ENCODE results near the gene YPEL2. TPM values are rescaled to one million over a fixed set of nuclear protein-coding genes. Genes with fewer than 3 reads are reported as not detected.

Gene YPEL2
- total RNA-seq, 1 experiment from 2014 or later: 4.1 TPM

DNA sequence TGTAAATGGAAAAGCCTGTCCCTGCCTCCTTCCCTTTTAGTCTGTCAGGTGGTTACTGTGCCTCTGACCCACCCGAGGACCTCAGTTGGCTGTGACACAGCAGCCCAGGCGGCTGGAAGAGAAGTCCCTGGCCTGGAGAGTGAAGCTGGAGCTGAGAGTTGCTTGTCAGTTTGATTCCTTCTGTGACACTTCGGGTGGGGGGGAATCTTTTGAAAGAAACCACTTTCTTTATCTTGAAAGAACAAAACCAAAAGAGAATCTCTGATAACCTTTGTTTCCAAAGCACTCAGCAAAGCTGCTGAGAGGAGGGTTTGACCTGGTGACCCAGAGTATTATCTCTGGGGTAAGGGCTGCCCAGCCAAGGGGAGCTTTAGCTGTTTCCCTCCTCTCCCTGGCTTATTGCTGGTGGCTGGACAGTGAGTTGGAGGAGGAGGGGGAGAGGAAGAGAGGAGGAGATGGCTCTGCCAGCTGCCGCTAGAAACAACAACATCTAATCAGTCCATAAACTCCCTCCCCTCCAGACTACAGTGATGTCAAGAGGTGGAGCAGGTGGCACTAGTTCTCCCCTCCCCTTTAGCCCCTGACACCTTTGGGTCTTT lies 34.0 kb downstream of the YPEL2 start:
- TF ChIP-seq, protein P1, sequence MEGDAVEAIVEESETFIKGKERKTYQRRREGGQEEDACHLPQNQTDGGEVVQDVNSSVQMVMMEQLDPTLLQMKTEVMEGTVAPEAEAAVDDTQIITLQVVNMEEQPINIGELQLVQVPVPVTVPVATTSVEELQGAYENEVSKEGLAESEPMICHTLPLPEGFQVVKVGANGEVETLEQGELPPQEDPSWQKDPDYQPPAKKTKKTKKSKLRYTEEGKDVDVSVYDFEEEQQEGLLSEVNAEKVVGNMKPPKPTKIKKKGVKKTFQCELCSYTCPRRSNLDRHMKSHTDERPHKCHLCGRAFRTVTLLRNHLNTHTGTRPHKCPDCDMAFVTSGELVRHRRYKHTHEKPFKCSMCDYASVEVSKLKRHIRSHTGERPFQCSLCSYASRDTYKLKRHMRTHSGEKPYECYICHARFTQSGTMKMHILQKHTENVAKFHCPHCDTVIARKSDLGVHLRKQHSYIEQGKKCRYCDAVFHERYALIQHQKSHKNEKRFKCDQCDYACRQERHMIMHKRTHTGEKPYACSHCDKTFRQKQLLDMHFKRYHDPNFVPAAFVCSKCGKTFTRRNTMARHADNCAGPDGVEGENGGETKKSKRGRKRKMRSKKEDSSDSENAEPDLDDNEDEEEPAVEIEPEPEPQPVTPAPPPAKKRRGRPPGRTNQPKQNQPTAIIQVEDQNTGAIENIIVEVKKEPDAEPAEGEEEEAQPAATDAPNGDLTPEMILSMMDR (IDR thresholded peaks at IDR 0.05; ENCODE audit: unreplicated experiment): no peak
- Mint-ChIP-seq H3K9me3 (ENCODE audit: low read depth, unreplicated experiment) (no peaks in the 10 kb centered on the region), H3K27ac (ENCODE audit: unreplicated experiment) (no peak overlapping the region), H3K27me3 (ENCODE audit: unreplicated experiment) (no peaks in the 10 kb centered on the region), H3K4me1 (ENCODE audit: low read depth, unreplicated experiment) (peaks cover 31% of the 10 kb centered on the region), H3K36me3 (ENCODE audit: insufficient read depth, unreplicated experiment) (no peaks in the 10 kb centered on the region), H3K4me3 (ENCODE audit: low read depth, unreplicated experiment) (no peak overlapping the region)
- BruUV-seq (replicated peaks): no TSS peak
- no peak for DNase-seq
- intact Hi-C loops (cut with micrococcal nuclease; ENCODE audit: unreplicated experiment): no loop called here
- CTCF ChIA-PET: no interaction called here

DNA sequence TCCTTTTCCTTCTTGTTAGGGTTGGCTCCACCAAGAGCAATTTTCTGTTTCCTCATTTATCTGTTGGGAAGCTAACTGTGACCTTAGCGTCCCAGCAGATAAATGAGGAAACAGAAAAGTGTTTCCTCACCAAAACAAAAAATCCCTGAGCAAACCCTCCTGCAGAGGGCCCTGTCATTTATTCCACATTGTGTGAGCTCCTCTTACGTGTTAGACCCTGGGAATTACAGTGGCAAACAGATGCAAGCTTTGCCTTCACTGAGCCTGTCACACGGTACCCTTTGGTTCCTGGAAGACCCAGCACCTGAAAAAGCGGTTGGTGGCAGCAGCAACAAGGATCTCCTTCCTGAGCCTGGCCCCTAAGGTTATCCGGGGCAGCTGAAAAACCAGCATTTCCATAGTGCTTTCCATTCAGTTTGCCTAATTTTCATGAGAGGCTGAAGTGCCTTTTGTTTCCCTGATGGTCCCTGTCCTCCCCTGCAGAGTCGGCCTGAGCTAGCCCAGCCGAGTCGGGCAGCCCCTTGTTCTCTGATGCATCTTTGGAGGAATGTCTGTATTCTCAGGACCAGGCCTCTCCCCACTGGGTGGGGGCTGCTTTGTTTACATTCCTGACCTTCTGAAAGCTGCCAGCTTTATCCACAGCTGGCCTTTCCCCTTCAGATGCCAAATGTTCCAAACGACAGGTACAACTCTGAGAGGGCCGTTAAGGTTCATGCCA lies 34.7 kb downstream of the YPEL2 start:
- no peak for DNase-seq
- TF ChIP-seq, protein P1 (IDR thresholded peaks at IDR 0.05; ENCODE audit: unreplicated experiment): no peak
- no TSS peak for BruUV-seq (replicated peaks)
- H3K27me3 Mint-ChIP-seq (ENCODE audit: unreplicated experiment): no peaks in the 10 kb centered on the region
- intact Hi-C loops (cut with micrococcal nuclease; ENCODE audit: unreplicated experiment): no loop called here
- peaks cover 31% of the 10 kb centered on the region for H3K4me1 Mint-ChIP-seq (ENCODE audit: low read depth, unreplicated experiment)
- no peak overlapping the region for H3K4me3 Mint-ChIP-seq (ENCODE audit: low read depth, unreplicated experiment)
- H3K9me3 Mint-ChIP-seq (ENCODE audit: low read depth, unreplicated experiment): no peaks in the 10 kb centered on the region
- no peaks in the 10 kb centered on the region for H3K36me3 Mint-ChIP-seq (ENCODE audit: insufficient read depth, unreplicated experiment)
- CTCF ChIA-PET: no interaction called here
- H3K27ac Mint-ChIP-seq (ENCODE audit: unreplicated experiment): no peak overlapping the region

DNA sequence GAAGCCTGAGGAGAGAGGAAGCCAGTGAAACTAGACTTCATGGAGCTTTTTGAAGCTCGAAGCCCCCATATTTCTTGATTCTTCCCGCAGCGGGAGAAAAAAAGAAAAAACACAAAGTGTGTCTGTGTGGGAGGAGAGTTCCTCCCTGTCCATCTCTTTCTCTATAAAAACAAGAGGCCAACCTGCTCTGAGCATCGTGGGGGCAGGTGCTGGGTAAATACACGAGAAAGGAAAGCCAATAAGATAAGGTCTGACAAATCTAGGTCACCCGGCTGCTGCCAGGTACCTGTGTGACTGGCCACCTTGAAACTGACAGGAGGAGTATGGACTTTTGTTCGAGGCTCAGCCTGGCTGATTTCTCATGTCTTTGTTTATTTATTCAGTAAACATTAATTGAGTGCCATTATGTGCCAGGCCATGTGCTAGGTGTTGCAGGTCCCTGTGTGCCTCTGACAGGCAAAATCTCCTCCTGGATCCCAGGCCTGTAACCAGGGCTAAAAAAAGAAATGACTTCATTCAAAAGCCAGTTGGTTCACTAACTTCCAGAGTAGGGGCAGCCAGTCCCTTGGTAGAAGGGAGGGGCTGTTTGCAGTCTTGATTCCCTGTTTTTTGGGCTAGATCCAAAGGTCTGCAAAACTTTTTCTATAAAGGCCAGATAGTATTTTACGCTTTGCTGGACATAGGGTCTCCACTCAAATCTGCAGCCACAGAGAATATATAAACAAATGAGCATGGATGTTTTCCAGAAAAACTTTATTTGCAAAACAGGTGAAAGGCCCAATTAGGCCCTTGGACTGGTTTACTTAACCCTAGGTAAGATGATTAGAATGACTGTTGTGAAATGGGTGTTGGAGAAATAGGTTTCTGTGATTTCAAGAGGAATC lies 35.6 kb downstream of the YPEL2 start:
- DNase-seq: peak; percentile 45
- no peaks in the 10 kb centered on the region for H3K36me3 Mint-ChIP-seq (ENCODE audit: insufficient read depth, unreplicated experiment)
- H3K27ac Mint-ChIP-seq (ENCODE audit: unreplicated experiment): peak overlapping the region; percentile 61
- peaks cover 30% of the 10 kb centered on the region for H3K4me1 Mint-ChIP-seq (ENCODE audit: low read depth, unreplicated experiment)
- intact Hi-C loops (cut with micrococcal nuclease; ENCODE audit: unreplicated experiment): no loop called here
- TF ChIP-seq, protein P1 (IDR thresholded peaks at IDR 0.05; ENCODE audit: unreplicated experiment): no peak
- peak overlapping the region; percentile 24 for H3K4me3 Mint-ChIP-seq (ENCODE audit: low read depth, unreplicated experiment)
- CTCF ChIA-PET: no interaction called here
- H3K27me3 Mint-ChIP-seq (ENCODE audit: unreplicated experiment): no peaks in the 10 kb centered on the region
- no TSS peak for BruUV-seq (replicated peaks)
- no peaks in the 10 kb centered on the region for H3K9me3 Mint-ChIP-seq (ENCODE audit: low read depth, unreplicated experiment)

DNA sequence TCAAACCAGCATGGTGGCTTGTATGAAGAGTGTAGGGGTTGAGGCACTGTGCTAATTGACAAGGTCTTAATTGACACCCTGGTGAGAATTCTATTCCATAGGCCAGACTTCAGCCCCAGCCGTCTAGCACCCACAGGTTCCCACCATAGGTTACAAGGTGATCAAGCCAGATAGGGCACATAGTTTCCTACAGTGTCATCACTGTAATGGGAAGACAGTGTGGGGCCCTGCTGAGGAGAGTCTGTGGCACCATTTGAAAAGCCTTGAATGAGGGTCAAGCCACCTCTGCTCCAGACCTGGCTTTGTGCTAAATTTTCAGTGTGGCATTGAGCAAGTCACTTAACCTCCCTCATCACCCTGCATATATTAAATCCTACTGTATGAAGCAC lies 36.2 kb downstream of the YPEL2 start:
- Mint-ChIP-seq H3K36me3 (ENCODE audit: insufficient read depth, unreplicated experiment) (no peaks in the 10 kb centered on the region), H3K9me3 (ENCODE audit: low read depth, unreplicated experiment) (no peaks in the 10 kb centered on the region), H3K27me3 (ENCODE audit: unreplicated experiment) (no peaks in the 10 kb centered on the region), H3K27ac (ENCODE audit: unreplicated experiment) (peak overlapping the region; percentile 61), H3K4me3 (ENCODE audit: low read depth, unreplicated experiment) (no peak overlapping the region), H3K4me1 (ENCODE audit: low read depth, unreplicated experiment) (peaks cover 32% of the 10 kb centered on the region)
- DNase-seq: no peak
- BruUV-seq (replicated peaks): no TSS peak
- TF ChIP-seq, protein P1 (IDR thresholded peaks at IDR 0.05; ENCODE audit: unreplicated experiment): no peak
- intact Hi-C loops (cut with micrococcal nuclease; ENCODE audit: unreplicated experiment): no loop called here
- CTCF ChIA-PET: no interaction called here
